GM19351 (cell line): Measurements from ENCODE around the gene LSM11.
"Not testable (repeated sequence)": the region's sequence is repeated elsewhere in the genome, so short reads cannot be mapped to it uniquely, and the experiment has no call there.

Source experiments
- ATAC-seq: cut with Tn5 transposase; IDR thresholded peaks from one replicate; pipeline ENCODE4 v1.9.1; 2021; ENCODE audit warnings: mild to moderate bottlenecking, moderate library complexity; ENCODE audit not compliant: unreplicated experiment

LSM11 gene

DNA sequence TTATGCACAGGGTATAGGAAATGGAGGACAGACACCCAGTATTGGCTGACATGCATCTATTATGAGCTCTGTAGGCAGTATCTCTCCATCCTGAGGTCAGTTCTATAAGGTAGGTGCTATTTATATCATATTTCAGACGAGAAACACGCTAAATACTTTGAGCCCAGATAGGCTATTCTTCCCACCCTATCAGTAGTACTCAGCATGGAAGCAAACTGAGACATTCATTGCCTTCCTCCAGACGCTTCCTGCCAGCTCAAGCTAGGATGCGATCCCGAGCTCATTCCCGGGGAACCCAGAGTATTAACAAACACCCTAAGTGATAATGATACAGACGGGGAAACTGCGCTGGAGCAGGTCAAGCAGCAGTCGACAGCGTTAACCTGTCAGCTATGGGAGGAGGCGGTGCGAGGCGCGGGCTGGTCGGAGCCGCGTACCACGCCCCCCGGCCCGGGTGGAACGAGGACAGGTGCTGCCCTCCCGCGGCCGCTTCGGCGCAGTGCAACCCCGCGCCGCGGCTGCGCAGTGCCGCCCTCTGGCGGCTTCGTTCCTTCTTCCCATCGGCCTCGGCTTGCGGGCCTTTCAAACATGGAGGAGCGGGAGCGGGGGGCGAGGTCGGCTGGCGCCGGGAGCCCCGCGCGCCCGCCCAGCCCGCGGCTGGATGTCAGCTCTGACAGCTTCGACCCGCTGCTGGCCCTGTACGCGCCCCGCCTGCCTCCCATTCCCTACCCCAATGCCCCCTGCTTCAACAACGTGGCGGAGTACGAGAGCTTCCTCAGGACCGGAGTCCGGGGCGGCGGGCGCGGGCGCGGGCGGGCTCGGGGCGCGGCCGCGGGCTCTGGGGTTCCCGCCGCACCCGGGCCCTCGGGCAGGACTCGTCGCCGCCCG lies at the start of gene LSM11:
LSM11 (plus strand) TSS at position 550 of the 888 bp plus-strand sequence; CDS start at position 589, 39 bp downstream.
- ATAC-seq, result peak; percentile 90

DNA sequence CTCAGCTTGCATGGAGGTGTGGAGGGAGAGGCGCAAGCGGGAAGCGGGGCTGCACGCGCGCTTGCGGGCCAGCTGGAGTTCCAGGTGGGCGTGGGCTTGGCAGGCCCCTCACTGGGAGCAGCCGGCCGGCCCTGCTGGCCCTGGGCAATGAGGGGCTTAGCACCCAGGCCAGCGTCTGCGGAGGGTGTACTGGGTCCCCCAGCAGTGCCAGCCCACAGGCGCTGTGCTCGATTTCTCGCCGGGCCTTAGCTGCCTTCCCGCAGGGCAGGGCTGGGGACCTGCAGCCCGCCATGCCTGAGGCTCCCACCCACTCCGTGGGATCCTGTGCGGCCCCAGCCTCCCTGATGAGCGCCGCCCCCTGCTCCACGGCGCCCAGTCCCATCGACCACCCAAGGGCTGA lies 49.7 kb upstream of the LSM11 start:
- ATAC-seq, result not testable (repeated sequence)

DNA sequence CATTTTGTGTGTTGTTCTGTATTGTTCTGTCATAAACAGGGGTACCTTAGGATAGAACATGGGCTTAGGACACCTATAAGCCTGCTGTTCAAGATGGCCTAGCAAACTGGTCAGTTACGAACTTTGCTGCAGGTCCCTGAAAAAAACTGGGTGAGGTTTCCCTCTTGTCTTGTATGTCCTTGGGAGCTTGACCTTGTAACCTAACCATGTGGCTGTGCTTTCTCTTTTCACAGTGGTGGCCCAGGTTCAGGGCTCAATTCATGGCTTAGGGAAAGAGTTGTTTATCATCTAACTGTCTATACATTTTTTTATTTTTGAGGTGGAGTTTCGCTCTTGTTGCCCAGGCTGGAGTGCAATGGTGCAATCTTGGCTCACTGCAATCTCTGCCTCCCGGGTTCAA lies 47.4 kb upstream of the LSM11 start:
- ATAC-seq, result not testable (repeated sequence)

DNA sequence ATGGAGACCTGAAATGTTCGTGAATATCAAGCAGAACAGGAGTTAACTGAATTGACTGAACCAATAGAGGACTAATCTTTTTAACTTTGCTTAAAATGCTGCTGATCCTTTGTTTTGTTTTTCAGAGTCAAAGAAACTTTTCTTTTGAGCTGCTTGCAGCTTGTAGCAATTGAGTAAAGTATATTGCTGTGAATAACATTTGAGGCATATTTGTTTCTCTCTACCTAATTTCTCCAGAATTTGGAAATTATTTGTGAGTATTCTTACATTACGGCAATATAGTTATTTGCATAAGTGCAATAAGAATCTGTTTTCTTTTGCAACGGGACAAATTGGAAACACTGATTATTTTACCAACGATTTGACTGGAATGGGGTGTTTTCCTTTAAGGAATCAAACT lies 44.8 kb upstream of the LSM11 start:
- ATAC-seq, result not testable (repeated sequence)

DNA sequence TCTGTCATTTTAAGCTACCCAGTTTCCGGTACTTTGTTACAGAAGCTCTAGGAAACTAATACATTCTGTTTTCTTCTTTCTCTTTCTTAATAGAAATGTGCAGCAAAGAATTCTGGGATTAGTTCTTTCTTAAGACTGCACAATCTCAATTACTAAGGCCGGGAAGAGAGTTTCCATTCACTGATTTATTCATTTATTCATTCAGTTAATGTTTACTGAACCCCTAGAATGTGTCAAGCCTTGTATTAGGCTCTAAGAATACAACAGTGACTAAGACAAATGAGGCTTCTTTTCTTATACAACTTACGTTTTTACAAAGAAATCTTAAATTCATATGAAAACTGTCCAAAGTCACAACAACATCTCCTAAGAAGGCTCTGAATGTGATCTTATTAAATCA lies 39.8 kb upstream of the LSM11 start:
- ATAC-seq, result no peak

DNA sequence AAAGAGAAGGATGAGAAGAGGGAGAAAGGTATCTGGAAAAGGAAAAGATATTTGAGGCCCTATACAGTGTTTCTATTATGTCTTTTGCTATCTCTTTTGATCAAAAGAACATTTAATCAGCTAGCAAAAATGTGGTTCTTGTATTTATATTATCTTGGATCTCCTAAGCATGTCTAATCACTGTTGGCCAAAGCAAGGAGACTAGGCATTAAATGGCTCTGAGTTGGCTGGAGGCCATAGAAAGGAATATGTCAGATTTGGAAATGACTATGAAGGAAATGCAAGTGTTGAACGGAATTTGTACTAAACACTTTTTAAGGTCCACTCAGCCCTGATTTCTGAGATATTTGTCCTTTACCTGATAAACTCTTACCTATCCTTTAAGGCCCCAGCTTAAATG lies 34.6 kb upstream of the LSM11 start:
- no peak for ATAC-seq

DNA sequence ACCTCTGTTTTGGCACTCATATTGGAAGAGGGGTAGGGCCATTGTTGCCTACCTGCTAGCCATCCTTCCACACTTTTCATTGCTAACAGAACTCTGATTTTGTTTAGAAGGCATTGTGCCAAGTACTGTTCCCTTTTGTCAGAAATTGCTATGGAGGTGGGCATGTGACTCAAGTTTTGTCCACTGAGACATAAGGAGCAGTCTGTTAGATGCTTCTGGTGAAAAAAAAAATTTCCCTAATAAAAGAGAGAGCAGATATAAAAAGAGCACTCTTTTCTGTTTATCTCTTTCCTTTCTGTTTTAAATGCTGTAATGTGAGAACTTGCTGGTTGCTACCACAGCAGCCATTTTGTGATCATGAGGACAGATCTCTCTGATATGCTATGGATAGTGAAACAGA lies 34.2 kb upstream of the LSM11 start:
- ATAC-seq, result no peak

DNA sequence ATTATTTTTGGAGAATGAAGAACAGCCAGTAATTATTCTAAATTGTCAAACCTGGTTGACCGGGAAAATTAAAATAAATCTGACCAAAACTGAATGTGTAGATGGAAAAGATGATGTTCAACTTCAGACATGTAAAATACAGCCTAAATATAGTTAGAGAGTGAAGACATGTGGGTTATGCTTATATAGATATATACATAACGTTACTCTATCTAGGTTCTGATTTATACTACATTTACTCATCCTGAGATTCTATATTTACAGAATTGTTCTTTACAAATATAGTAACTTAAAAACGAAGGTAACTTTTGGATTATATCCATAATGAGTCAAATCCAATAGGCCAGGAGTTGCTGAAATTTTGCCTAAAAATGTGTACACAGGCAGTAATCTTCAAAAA lies 33.1 kb upstream of the LSM11 start:
- no peak for ATAC-seq

DNA sequence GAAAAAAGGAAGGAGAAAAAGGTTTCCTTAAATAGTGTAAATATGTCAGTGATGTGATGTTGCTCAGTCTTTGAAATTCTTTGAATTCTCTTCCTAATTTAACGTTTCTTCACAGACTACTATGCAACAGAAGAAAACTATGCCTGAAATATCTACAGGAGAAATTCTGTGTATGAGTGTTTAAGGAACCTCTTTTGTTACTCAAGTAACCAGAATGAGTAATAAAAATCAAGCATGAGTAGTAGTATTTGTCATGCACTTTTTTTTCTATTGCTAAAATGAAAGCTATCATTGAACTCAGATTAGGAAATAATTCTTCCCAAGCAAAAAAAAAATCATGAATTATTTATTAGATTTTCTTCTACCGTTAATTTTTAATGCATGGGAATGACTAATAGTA lies 32.6 kb upstream of the LSM11 start:
- ATAC-seq, result no peak

DNA sequence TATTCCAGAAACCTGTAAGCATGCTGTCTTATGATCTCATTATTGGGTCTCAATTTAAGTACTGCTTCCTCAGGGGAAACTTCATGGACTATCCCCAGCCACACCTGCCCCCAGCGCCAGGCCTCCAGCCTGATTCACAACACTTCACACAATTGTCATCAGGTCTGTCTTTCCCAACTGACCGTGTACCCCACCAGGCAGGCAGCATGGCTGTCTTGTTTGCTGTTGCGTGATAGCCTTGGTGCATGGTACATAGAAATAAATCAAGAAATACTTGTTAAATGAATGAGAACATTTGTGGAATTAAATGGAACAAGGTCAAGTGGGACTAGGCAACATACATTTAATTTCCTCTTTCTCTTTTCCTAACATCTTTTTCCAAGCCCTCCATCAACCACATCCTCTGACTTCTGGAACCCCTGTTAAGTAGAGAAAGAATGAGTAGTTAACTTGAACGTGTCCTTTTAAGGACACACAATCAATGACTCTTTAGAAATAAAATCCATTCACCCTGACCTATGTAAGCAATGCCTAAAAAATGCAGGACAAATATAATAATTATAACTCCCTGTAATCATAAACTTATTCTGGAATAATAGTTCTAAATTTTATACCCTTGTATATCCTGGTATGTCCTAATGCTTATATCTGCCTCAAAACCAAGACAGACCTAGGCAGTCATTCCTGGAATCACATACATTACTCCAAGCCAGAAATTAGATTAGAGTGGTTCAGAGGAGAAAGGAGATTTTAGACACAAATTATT lies 29.5 kb upstream of the LSM11 start:
- no peak for ATAC-seq

DNA sequence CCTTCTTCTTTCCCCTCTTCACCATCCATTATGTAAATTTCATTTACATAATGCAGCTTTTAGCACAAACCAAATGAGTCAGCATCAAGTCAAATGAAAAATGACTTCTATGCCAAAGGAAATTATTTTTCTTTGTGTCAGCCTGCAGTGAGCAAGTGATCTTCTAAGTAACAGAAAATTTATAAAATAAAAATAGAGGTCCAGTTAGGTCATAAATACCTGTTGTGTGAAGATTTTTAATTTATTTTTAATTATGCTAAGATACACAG lies 29.0 kb upstream of the LSM11 start:
- no peak for ATAC-seq

DNA sequence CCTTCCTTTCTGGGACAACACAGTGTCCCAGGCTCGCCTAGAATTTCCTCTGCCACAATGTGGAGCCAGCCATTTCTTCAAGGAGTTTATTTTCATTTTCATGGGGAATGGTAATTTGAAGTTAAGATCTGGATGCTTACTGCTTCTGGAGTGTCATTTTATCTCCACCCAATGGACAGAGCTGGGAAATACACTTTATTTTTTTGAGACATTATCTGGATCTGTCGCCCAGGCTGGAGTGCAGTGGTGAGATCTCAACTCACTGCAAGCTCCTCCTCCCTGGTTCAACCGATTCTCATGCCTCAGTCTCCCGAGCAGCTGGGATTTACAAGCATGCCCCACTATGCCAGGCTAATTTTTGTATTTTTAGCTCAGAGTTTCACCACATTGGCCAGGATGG lies 25.0 kb upstream of the LSM11 start:
- peak; percentile 83 for ATAC-seq

DNA sequence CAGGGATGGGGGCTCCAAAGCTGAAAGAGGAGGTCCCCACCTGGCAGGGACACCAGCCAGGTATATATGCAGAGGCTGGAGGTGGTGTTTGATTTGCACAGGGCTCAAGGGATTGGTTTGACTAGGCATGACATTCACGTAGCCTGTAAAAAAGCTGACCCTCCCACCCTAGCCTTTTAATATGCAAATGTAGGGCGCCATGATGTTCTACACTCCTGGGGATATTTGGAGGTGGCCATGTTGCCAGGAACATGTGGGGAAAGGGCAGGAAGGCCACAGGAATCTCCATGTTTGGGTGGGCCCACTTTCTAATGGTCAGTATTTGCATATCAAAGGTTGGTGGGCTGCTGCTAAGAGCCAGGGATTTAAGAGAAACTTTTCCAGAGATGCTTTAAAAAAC lies 24.3 kb upstream of the LSM11 start:
- ATAC-seq, result no peak

DNA sequence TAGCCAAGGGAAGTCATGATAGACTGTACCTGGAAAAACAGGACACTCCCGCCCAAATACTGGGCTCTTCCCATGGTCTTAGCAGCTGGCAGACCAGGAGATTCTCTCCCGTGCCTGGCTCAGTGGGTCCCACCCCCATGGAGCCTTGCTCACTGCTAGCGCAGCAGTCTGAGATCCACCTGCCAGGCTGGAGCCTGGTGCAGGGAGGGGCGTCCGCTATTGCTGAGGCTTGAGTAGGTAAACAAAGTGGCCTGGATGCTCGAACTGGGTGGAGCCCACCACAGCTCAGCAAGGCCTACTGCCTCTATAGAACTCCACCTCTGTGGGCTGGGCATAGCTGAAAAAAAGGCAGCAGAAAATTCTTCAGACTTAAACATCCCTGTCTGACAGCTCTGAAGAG lies 22.4 kb upstream of the LSM11 start:
- ATAC-seq, result no peak

DNA sequence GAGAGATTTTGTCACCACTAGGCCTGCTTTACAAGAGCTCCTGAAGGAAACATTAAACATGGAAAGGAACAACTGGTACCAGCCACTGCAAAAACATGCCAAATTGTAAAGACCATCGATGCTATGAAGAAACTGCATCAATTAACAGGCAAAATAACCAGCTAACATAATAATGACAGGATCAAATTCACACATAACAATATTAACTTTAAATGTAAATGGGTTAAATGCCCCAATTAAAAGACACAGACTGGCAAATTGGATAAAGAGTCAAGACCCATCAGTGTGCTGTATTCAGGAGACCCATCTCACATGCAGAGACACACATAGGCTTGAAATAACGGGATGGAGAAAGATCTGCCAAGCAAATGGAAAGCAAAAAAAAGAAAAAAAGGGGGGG lies 20.6 kb upstream of the LSM11 start:
- ATAC-seq, result not testable (repeated sequence)

DNA sequence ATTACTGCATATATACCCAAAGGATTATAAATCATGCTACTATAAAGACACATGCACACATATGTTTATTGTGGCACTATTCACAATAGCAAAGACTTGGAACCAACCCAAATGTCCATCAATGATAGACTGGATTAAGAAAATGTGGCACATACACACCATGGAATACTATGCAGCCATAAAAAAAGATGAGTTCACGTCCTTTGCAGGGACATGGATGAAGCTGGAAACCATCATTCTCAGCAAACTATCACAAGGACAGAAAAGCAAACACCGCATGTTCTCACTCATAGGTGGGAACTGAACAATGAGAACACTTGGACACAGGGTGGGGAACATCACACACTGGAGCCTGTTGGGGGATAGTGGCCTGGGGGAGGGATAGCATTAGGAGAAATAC lies 16.9 kb upstream of the LSM11 start:
- not testable (repeated sequence) for ATAC-seq

DNA sequence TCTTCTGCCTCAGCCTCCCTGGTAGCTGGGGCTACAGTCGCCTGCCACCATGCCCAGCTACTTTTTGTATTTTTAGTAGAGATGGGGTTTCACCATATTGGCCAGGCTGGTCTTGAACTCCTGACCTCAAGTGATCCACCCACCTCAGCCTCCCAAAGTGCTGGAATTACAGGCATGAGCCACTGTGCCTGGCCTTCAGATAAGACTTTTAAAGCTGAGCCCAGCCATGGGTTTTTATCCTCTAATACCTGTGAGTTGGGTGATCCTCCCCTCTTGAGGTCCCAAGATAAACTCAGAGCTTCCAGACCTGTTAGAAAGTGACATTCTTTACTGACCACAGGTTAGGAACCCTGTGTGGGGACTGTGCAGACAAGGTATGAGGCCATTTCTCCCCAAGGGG lies 15.7 kb upstream of the LSM11 start:
- not testable (repeated sequence) for ATAC-seq

DNA sequence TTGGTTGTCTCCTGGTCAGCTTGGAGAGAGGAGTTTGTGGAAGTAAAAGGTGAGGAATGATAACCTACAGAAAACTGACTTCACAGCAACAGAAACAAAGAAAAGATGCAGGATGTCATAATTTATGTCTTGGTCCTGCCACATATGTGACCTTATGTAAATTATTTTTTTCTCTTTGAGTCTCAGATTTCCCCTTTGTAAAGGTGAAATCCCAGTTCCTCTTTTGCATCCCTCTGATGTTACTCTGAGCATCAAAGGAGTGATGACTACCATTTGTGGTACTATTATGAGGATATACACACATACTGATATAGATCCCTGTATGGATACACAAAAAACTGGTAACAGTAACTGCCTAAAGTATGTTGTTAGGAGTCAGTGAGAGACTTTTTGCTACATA lies 13.7 kb upstream of the LSM11 start:
- ATAC-seq, result peak; percentile 59

DNA sequence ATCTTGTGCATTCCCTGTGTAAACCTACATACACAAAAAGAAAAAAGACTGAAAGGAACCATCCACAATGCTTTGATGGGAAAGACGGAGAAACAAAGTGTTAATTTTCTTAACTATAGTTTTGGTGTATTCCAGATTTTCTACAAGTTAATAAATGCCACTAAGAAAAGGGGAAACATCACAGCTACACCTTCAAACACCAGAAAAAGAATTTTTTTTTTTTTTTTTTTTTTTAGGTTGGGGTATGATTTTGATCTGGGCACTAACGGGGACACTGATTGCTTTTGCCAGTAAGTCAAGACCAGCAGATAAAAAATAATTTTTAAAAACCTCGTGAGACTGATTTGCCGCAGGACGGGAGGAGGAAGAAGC lies 12.6 kb upstream of the LSM11 start:
- ATAC-seq, result no peak

DNA sequence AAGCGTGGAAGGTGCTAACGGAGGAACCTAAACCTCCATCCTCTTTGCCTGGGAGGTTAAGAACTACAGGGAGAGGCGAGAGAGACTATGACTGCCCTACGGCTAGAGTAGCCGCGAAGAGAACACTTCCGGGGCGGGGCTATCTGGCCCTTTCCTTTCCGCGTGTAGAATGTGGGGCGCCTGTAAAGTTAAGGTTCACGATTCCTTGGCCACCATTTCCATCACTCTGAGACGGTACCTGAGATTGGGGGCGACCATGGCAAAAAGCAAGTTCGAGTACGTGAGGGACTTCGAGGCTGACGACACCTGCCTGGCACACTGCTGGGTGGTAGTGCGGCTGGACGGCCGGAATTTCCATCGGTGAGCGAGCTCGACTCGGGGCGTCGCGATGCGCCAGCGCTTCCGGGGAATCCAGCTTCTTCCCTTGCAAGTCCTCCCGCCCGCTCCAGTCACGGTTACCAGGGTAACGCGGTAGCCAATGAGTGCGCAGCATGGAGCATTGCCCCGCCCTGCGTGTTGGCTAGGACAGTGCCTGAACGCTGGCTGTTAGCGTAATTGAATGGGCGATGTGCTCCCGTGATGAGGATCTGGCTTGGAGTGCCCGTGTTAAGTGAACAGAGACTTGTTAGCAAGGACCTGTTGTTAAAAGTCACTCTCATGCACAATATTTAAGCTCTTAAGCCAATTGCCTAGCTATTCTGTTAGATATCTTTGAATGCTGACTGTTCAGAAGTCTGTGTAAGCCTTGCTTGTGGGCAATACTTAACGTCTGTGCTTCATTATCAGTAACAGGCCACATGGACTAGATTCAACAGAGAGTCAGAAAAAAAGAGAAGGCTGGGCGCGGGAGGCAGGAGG lies 12.0 kb upstream of the LSM11 start, which contains the start of gene THG1L:
THG1L (plus strand) TSS at position 149 of the 858 bp plus-strand sequence; CDS start at position 170, 21 bp downstream.
- peak; percentile 91 for ATAC-seq

DNA sequence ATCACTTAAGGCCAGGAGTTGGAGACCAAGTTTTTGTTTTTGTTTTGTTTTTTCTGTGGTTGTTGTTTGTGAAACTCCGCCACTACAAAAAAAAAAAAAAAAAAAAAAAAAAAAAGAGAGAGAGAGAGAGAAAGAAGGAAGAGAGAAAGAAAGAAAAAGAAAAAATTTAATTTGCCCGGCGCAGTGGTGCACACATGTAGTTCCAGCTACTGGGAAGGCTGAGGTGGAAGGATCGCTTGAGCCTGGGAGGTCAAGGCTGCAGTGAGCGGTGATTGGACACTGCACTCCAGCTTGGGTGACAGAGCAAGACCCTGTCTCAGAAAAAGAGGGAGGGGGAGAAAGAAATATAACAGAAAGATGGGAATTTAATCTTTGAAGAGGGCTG lies 11.4 kb upstream of the LSM11 start:
- ATAC-seq, result no peak
